HG03095 (cell line): ENCODE data around the gene TCF15.

Source experiments
- ATAC-seq: cut with Tn5 transposase; IDR thresholded peaks from one replicate; pipeline ENCODE4 v1.9.1; 2021; ENCODE audit warnings: moderate library complexity; ENCODE audit not compliant: unreplicated experiment

The TCF15 gene

GRCh38 chr20:610130-611046 lies at the start of gene TCF15:
Gene TCF15, minus strand, starts transcription at chr20:610309. Its CDS starts 72 bp downstream, at chr20:610237.
- no peak for ATAC-seq

GRCh38 chr20:658731-659291 lies 48.7 kb upstream of the TCF15 start:
- ATAC-seq, result no peak

DNA sequence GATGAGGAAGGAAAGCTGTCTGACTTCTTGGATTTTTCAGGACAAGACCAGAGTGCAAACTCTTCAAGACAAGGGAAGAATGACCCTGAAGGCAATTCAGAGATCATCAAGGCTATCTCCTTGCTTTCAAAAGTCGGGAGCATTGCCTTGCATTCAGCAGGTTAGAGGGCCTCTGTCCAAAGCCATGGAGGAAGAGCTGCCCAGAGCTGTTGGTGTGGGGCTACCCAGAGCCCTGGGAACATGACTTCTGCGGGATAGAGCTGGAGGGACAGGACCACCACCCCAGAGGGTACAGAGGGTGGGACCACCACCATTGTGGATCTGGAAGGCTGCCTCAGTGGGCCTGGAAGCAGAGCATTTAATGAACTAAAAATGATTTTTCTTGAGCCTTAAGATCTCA lies 48.1 kb upstream of the TCF15 start:
- ATAC-seq, result no peak

DNA sequence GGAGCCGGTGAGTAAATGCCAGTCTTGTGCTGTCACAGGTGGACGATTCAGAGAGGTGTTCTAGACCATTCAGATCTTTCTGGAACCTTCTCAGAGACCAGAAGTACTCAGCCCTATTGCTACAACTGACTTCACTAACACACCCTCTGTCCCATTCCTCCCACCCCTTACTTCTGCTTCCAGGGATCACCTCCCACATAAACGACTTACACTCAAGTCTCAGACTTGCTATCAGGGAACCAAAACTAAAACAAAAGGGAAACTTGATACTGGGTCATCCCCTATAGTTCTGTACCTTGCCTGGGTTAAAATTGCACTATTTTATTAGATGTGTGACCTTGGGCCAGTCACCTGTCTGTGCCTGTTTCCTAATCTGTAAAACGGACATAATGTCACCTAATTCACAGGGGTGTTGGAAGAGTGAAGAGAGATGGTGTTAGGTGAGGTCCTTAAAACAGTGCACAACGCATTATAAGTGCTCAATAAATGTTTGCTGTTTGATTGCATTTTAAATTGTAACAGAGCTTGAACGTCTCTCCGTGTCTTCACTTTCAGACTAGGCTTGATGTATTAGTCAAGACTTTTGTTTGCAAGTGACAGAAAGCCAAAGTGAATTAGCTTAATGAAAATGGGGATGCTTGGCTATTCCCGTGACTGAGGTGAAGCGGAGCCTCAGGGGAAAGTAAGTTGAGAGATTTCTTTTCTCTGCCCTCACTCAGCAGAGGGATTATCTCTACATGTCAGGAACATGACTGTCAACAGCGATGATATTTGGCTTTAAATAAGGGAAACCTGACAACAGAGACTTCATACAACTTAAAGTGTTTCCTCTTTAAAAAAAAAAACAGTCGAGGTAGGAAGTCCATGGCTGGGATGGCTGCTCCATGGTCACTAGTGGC lies 45.9 kb upstream of the TCF15 start:
- ATAC-seq, result no peak

DNA sequence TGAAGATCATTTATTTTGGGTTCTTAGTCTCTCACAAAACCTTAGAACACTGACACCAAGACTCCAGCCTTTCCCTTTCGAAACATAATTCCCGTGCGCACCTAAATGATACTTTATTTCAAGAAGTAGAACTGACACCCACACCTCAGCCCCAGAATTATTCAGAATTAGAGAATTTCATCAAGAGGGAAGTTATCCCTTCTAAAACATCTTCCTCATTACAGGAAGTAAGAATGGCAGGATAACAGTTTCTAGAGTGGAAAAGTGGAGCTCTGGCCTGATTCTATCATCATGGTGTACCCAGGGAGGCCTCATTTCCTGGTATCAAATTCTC lies 44.3 kb upstream of the TCF15 start:
- no peak for ATAC-seq

DNA sequence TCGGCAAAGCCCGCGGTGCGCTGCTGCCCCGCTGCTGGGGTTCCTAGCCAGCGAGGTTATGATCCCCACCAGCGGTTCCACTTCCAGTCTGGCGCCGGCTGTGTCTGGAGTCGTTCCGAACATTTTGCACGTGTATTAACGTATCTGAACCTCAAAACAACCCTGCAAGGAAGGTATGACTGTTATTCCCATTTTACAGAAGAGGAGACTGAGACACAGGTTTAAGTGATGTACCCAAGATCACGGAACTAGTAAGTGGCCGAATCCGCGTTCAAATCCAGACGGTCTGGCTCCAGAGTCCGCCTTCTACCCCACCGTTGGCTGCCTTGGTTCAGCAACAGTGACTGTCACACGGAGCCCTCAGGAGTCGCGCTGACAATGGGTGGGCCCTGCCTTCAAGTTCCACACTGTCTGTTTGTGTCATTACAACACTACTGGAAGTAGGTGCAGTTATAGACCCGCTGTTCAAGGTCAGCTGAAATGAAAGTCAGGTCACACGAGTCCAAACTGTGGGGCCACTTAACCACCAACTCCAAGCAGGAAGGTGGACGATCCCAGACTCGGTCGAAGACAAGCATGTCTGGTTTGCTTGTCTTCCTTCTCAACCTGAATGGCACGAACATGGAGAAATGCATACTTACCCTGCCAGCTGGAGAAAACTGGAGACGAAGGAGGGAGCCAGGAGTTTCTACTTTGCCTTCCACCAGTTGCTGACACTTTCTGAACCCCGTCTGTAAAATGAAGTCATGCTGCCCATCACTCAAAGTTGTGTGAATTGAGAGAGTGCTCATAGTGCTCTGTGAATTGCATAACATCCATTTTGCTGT lies 43.7 kb upstream of the TCF15 start:
- ATAC-seq, result no peak

DNA sequence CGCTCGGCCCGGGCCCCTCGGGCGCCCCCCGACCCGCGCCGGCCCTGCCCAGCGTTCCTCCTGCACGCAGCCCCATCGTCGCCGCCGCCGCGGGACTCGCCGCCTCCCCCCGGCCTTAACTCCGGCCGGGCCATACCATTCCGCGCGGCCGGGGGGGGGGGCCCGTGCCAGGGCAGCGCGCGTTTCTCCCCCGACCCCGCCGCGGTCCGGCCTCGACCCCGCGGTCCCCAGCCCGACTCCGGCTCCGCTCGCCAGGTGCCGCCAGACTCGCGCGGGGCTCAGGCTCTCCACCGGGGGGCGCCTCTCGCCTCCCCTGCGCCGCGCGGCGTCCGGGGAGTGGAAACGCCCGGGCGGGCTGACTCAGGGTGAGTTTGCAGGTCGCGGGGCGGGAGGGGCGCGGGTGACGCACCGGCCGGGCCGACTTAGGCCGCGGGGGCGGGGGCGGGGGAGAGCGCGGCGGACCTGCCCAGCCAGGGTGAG lies 43.0 kb upstream of the TCF15 start, which contains the start of gene SRXN1:
TSS of gene SRXN1 (minus strand) at position 91 of the 480 bp plus-strand sequence. CDS start at position 76, 15 bp downstream.
- peak; percentile 83 for ATAC-seq

DNA sequence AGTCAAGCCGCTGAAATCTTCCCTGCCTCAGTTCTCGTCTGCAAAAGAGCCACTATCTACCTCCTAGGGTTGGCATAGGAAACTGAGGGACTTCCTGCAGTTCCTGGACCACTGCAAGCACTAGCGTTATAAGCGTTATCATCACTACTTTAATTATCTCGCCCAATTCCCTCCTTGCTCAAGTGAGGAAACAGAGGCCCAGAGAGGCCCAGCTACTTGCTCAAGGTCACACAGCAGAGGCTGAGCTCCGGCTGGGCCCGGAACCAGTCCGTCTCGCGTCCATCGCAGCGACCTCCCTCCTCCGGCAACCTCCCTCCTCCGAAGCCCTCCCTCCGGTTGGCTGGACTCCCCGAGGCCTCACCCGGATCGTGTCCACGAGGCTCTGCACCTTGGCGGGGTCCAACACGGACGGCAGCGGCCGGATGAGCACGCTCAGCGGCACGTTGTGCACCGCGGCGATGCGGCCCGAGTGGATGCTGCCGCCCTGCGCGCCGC lies 42.6 kb upstream of the TCF15 start:
- peak; percentile 7 for ATAC-seq

DNA sequence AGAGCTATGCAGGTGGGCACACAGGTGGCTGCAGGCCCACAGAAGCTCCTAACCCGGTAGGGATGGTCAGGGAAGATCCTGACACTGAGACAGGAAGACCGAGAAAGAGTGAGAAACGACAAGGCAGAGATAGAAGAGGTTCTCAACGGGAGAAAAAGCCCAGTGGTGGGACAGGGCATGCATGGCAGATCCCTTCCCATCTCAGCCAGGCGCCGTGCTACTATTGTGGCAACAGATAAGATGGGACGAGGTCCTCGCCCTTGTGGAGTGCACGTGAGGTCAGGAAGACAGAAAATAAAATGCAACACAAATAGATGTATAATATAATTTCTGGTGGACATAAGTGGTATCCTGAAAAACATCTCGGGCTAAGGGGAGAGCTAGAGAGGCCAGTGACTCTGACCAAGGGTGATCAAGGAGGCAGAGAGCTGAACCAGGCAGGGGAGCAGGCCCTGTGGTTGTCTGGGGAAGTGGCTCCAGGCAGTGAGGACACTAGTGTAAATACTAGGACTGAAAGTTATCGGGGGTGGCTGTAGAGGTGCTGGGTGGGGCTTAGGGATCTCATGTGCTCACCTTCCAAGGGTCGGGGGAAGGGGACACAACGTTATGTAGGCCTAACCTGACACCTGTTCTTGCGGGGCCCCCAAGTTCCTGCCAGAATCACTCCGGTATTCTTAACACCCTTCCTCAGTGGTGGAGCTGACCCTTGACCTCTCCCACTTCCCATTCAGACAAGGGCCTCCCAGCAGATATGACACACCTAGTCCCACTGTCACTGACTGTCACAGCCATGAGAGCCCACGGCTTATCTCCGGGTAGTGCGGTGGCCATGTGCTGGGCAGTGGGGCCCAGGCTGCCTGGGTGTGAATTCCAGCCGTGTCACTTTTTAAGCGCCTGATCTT lies 41.9 kb upstream of the TCF15 start:
- ATAC-seq, result no peak

GRCh38 chr20:650954-651353 lies 40.8 kb upstream of the TCF15 start:
- no peak for ATAC-seq

DNA sequence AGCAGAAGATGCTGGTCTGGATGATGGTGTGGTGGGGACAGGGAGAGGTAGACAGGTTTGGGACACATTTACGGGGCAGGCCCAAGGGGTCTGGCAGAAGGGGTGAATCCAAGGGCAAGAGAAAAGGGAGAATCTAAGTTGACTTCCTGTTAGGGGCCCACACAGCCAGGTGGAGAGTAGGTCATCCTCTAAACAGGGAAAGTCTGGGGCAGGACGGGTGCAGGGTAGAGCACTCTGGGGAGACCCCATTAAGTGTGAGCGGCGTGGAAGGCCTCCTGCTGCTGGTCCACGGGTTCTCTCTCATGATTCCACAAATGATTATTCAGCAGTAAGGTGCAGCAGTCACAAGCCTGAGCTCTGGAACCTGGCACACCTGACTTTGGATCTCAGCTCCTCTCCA lies 40.2 kb upstream of the TCF15 start:
- ATAC-seq, result no peak

- no peak for ATAC-seq
Observed at GRCh38 chr20:647479-648019, 37.4 kb upstream of the TCF15 start.

DNA sequence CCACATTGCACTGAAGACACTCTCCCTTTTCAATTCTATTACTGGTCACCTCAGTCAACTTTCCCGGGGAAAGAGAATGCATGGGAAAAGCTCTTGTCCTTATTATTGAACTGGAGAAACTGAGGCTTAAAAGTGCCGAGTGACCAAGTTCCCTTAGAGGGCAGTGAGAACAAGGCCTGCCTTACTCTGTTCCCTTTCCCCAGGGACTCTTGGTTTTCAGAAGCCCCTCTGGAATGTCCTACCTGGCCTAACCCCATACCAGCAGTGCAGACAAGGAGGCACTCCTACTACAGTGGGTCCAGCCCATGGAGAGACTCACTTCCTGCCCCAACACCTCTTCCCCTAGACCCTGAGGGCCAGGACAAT lies 36.7 kb upstream of the TCF15 start:
- no peak for ATAC-seq

DNA sequence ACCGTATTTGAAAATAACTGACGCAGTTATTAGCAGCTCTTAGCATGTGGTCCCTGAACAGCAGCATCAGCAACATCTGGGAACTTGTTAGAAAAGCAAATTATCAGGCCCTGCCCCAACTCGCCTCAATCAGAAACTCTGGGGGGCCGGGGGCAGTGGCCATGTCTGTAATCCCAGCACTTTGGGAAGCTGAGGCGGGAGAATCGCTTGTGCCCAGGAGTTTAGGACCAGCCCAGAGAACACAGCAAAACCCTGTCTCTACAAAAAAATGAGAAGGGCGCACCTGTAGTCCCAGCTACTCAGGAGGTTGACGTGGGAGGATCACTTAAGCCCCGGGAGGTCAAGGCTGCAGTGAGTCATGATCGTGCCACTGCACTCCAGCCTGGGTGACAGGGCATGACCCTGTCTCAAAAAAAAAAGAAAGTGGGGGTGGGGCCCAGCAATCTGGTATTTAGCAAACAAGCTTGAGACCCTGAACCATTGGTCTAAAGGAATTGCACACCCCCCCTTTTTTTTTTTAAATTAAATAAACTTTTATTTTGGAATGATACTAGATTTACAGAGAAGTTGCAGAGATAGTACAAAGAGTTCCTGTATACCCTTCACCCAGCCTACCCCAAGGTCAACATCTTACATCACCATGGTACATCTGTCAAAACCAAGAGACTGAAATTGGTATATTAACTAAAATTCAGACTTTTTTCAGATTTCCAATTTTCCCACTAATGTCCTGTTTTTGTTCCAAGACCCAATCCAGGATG lies 36.2 kb upstream of the TCF15 start:
- ATAC-seq, result no peak

- ATAC-seq, result peak; percentile 64
Observed at GRCh38 chr20:645318-646106, 35.4 kb upstream of the TCF15 start.

DNA sequence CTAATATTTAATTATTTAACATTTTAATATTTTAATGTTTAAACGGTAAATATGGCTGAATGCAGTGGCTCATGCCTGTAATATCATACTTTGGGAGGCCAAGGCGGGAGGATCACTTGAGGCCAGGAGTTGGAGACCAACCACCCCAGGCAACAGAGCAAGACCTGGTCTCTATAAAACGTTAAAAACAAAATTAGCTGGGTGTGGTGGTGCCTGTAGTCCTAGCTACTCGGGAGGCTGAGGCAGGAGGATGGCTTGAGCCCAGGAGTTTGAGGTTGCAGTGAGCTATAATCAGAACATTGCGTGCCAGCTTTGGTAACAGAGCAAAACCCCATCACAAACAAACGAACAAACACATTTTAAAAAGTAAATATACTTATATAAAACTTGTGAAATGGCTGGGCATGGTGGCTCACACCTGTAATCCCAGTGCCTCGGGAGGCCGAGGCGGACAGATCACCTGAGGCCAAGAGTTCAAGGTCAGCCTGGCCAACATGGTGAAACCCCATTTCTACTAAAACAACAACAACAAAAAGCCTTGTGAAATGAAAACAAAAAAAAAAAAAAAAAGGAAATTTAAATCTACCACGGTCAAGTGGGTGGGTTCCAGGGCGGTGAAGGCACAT lies 34.7 kb upstream of the TCF15 start:
- ATAC-seq, result no peak
